GM12878 (cell line): ENCODE measurements around the gene METTL17. TPM values are rescaled to one million over a fixed set of nuclear protein-coding genes. Genes with fewer than 3 reads are reported as not detected.

ENCODE experiments used
- ATAC-seq: fragments of 200-7000 bp; cut with Tn5 transposase; 3 replicates; pipeline ENCODE4 v1.9.1; 2020; ENCODE audit warnings: mild to moderate bottlenecking, moderate library complexity
- BruUV-seq: library from RNA; stranded (reverse); fragments of 400-500 nt; replicated peaks from 2 replicates; lab custom pipeline; 2021; lab: Mats Ljungman, UMichigan
- CTCF ChIA-PET: fragments of 300-600 bp; sonication (Branson Sonifier 250); formaldehyde crosslinking; extraction: SDS; loops from one replicate; lab custom pipeline; 2021; ENCODE audit warnings: inconsistent platforms; lab: Yijun Ruan, JAX
- POLR2A ChIA-PET: fragments of 350-600 bp; formaldehyde crosslinking; extraction: SDS; loops from one replicate; lab custom pipeline; 2021; ENCODE audit warnings: inconsistent platforms; lab: Charles Lee
- RAD21 ChIA-PET: fragments of 300-600 bp; sonication (Branson Sonifier 250); formaldehyde crosslinking; loops from one replicate; lab custom pipeline; 2023; ENCODE audit warnings: antibody characterized with exemption; ENCODE audit not compliant: unreplicated experiment; lab: Charles Lee
- SMC1A ChIA-PET: fragments of 300-600 bp; sonication (Branson Sonifier 250); formaldehyde crosslinking; loops from one replicate; lab custom pipeline; 2023; ENCODE audit not compliant: unreplicated experiment, uncharacterized antibody; lab: Charles Lee
- DNase-seq: peaks from one replicate; pipeline ENCODE4 v3.0.0-alpha.2; 2011; ENCODE audit warnings: low read depth, low spot score
- FAIRE-seq: peaks from 3 replicates; lab custom pipeline; 2011; peaks lifted over from hg19 to GRCh38; lab: Jason Lieb, UNC
- H2AFZ ChIP-seq: 2 replicates; pipeline ENCODE4 v1.6.0; 2011; ENCODE audit warnings: low read depth, low read length, control low read depth; ENCODE audit not compliant: control insufficient read depth
- H3K27ac ChIP-seq: 2 replicates; pipeline ENCODE4 v1.5.1; 2011; ENCODE audit warnings: control low read depth; ENCODE audit not compliant: control insufficient read depth, insufficient read depth
- H3K27me3 ChIP-seq, 2 experiments: replicated peaks in 1 of 2; 2 replicates each; pipeline versions ENCODE4 v1.6.0 to v1.6.1; 2011; ENCODE audit warnings: low read length in 1 of 2; ENCODE audit not compliant: control insufficient read depth in 2 of 2, insufficient read depth in 2 of 2
- H3K36me3 ChIP-seq, 2 experiments: 2 replicates each; pipeline ENCODE4 v1.5.1; 2011; ENCODE audit warnings: low read length in 1 of 2; ENCODE audit not compliant: control insufficient read depth in 2 of 2, insufficient read depth in 2 of 2
- H3K4me1 ChIP-seq: 2 replicates; pipeline ENCODE4 v1.6.1; 2011; ENCODE audit warnings: mild to moderate bottlenecking, low read length, moderate library complexity, mixed read lengths; ENCODE audit not compliant: control insufficient read depth, insufficient read depth
- H3K4me2 ChIP-seq: 2 replicates; pipeline ENCODE4 v1.6.0; 2011; ENCODE audit warnings: control low read depth; ENCODE audit not compliant: control insufficient read depth, insufficient read depth
- H3K4me3 ChIP-seq: fragments of 200-600 bp; sonication (generic); 2 replicates; pipeline ENCODE4 v1.5.1; 2016
- H3K79me2 ChIP-seq: 2 replicates; pipeline ENCODE4 v1.6.0; 2011; ENCODE audit warnings: low read length; ENCODE audit not compliant: control insufficient read depth, insufficient read depth
- H3K9ac ChIP-seq: 2 replicates; pipeline ENCODE4 v1.8.0; 2011; ENCODE audit warnings: low read length, control low read depth, mixed read lengths; ENCODE audit not compliant: control insufficient read depth, insufficient read depth
- H3K9me3 ChIP-seq: replicated peaks from 3 replicates; pipeline ENCODE4 v1.5.1; 2011; ENCODE audit warnings: mild to moderate bottlenecking, low read length; ENCODE audit not compliant: control insufficient read depth, insufficient read depth
- H4K20me1 ChIP-seq: 2 replicates; pipeline ENCODE4 v1.6.0; 2011; ENCODE audit not compliant: control insufficient read depth, insufficient read depth
- CBFB ChIP-seq: IDR thresholded peaks from 2 replicates; pipeline ENCODE4 v1.6.1; 2016; ENCODE audit warnings: antibody characterized with exemption, low read depth
- EP300 ChIP-seq, 2 experiments: fragments of 150-350 bp in 1 of 2; IDR thresholded peaks; 2 replicates each; pipeline ENCODE4 v1.6.1; 2011 to 2012; ENCODE audit warnings: low read depth in 2 of 2, low read length in 2 of 2, borderline replicate concordance in 1 of 2, improper control_type of control experiment in 1 of 2, inconsistent platforms in 1 of 2; ENCODE audit not compliant: control insufficient read depth in 1 of 2
- KDM1A ChIP-seq: fragments of 200-600 bp; sonication (generic); IDR thresholded peaks from 2 replicates; pipeline ENCODE4 v1.6.1; 2016; ENCODE audit warnings: borderline replicate concordance
- KLF5 ChIP-seq: fragments of 450-650 bp; IDR thresholded peaks from 2 replicates; pipeline ENCODE4 v1.6.1; 2014; ENCODE audit warnings: mild to moderate bottlenecking; ENCODE audit not compliant: partially characterized antibody
- MXI1 ChIP-seq: fragments of 150-350 bp; IDR thresholded peaks from 2 replicates; pipeline ENCODE4 v1.6.1; 2011; ENCODE audit warnings: low read depth, mild to moderate bottlenecking, inconsistent platforms, low read length, improper control_type of control experiment
- MYC ChIP-seq: IDR thresholded peaks from 2 replicates; pipeline ENCODE4 v1.6.1; 2011; ENCODE audit warnings: mild to moderate bottlenecking, low read length, moderate library complexity, inconsistent platforms; ENCODE audit not compliant: insufficient read depth, insufficient replicate concordance, insufficient read length, severe bottlenecking
- NR2C2 ChIP-seq: IDR thresholded peaks from 2 replicates; pipeline ENCODE4 v1.6.1; 2011; ENCODE audit warnings: borderline replicate concordance, low read depth; ENCODE audit not compliant: control insufficient read depth, insufficient read length
- POLR2AphosphoS2 ChIP-seq: IDR thresholded peaks from 2 replicates; pipeline ENCODE4 v1.6.1; 2011; ENCODE audit warnings: low read depth, mild to moderate bottlenecking, low read length, improper control_type of control experiment, moderate library complexity
- WGBS: methylation state at CpG from one replicate; pipeline ENCODE4 v1.1.6; 2016; ENCODE audit warnings: low lambda C conversion rate; ENCODE audit not compliant: insufficient replicate concordance, insufficient coverage; ENCODE audit errors: missing lambda C conversion rate; 5-methylcytosine and 5-hydroxymethylcytosine counted together
- in situ Hi-C: fragments of 300-500 bp; cut with MboI; formaldehyde crosslinking; loops from 9 replicates; pipeline ENCODE4 v1.14.3; 2018; ENCODE audit warnings: mixed read lengths
- intact Hi-C: fragments of 100-400 bp; cut with micrococcal nuclease; formaldehyde crosslinking; loops from one replicate; pipeline ENCODE4 v1.14.2; 2022; ENCODE audit not compliant: unreplicated experiment
- polyA plus RNA-seq, 11 experiments: library from polyadenylated mRNA; depleted of rRNA in 4 of 11; unstranded in 6 of 11; stranded (reverse) in 5 of 11; fragments of >200 nt; fragmentation: Nextera tagmentation in 4 of 11; fragmentation: Illumina TruSeq in 1 of 11; extraction: Ambion mirVana in 4 of 11; extraction: Trizol in 1 of 11; gene quantifications; 1 replicate in 1 of 11; 2 replicates in 10 of 11; pipeline versions ENCODE4 v1.2.1 to v1.2.3, GENCODE V29; 2011 to 2016; ENCODE audit warnings: inconsistent platforms in 2 of 11, missing spikeins in 2 of 11, low read depth in 1 of 11
- total RNA-seq, 4 experiments: library from RNA; depleted of rRNA in 3 of 4; stranded (reverse); fragments of >200 nt in 3 of 4; fragmentation: Illumina TruSeq in 1 of 4; extraction: Trizol in 1 of 4; gene quantifications; 2 replicates each; pipeline versions ENCODE4 v1.2.1 to v1.2.3, GENCODE V29; 2013 to 2021
- TF ChIP-seq, protein P1 (sequence below): fragments of 450-650 bp; IDR thresholded peaks from 2 replicates; pipeline ENCODE4 v1.6.1; 2016; ENCODE audit warnings: mild to moderate bottlenecking
- TF ChIP-seq, protein P2 (sequence below): fragments of 450-650 bp; IDR thresholded peaks from 2 replicates; pipeline ENCODE4 v1.6.1; 2017; ENCODE audit warnings: mild to moderate bottlenecking
- TF ChIP-seq, protein P3 (sequence below): fragments of 450-650 bp; IDR thresholded peaks from 2 replicates; pipeline ENCODE4 v1.6.1; 2014; ENCODE audit warnings: mild to moderate bottlenecking
- TF ChIP-seq, protein P4 (sequence below): fragments of 150-350 bp; IDR thresholded peaks from 2 replicates; pipeline ENCODE4 v1.6.1; 2014; ENCODE audit warnings: mild to moderate bottlenecking, low read depth, low read length
- TF ChIP-seq, protein P5 (sequence below): fragments of 450-650 bp; IDR thresholded peaks from 2 replicates; pipeline ENCODE4 v1.6.1; 2017; ENCODE audit warnings: antibody characterized with exemption, mild to moderate bottlenecking, moderate library complexity

Gene METTL17
- total and polyA plus RNA-seq, 10 of the 15 experiments (the other 5 are each of a cell fraction or from before 2014, with no cell fraction given) = 70.4 to 130 (median 97.5) TPM

DNA sequence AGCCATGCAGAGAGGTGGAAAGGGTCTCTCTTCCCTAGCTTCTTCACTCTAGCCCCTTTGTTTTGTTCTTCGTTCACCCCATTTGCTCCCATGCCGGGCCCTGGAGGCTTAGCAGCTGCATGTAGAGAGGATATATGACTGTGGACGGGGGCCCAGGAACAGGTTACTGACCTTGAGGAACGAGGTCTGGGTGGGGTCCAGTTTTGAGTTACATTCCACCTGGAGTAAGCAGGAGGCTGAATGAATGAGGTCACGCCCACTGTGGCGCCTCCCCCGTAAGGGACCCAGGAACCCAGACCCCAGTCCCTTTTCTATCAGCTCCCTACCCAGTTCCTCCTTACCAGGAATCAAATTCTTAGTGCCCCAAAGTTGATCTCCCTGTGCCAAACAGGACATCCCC lies 28.5 kb downstream of the METTL17 start (continued):
- TF ChIP-seq, protein P1, sequence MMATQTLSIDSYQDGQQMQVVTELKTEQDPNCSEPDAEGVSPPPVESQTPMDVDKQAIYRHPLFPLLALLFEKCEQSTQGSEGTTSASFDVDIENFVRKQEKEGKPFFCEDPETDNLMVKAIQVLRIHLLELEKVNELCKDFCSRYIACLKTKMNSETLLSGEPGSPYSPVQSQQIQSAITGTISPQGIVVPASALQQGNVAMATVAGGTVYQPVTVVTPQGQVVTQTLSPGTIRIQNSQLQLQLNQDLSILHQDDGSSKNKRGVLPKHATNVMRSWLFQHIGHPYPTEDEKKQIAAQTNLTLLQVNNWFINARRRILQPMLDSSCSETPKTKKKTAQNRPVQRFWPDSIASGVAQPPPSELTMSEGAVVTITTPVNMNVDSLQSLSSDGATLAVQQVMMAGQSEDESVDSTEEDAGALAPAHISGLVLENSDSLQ = no peak
- no peak for TF ChIP-seq CBFB

DNA sequence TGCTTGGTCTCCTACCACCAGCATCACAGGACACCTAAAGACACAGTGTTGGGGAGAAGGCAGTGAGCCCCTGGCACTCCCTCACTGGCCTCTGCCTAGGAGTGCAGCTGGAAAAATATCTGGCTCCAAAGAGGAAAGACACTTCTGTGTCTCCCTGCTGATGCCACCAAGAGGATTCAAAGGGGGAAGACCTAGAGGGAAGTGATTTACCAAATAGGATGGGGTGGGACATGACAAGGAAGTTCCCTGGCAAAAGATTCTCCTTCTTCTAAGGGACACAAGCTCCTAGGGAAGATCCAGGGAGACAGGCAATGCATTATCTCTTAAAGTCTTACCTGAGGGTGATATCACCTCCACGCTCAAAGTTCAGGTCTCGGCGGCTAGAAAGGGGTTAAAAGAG lies 29.0 kb downstream of the METTL17 start:
- Histone ChIP-seq H4K20me1 (no peaks in the 10 kb centered on the region), H3K4me3 (no peak overlapping the region), H3K9me3 (no peaks in the 10 kb centered on the region), H3K36me3 (no peaks in the 10 kb centered on the region), H3K9ac (no peak overlapping the region), H3K4me1 (no peaks in the 10 kb centered on the region), H3K27ac (no peak overlapping the region), H3K27me3 (peaks cover 5 to 12% of the 10 kb centered on the region in 2 experiments), H2AFZ (no peak overlapping the region), H3K79me2 (no peaks in the 10 kb centered on the region), H3K4me2 (no peak overlapping the region)
- SMC1A ChIA-PET = interaction anchor here (1.4 to 2.2 kb wide), 2 partner anchors 21 to 87 kb away, joined by 4 to 11 read pairs; no protein-coding TSS in a partner anchor
- DNase-seq = no peak
- in situ Hi-C loops = loop anchor here (5.0 kb wide), 1 partner anchor 84 kb away; the partner anchor contains the start of gene TMEM253
- no peak for FAIRE-seq
- POLR2A ChIA-PET = no interaction called here
- RAD21 ChIA-PET = interaction anchor here (1.1 to 1.2 kb wide), 2 partner anchors 17 to 86 kb away, joined by 3 to 4 read pairs; no protein-coding TSS in a partner anchor
- BruUV-seq = no TSS peak
- WGBS = 51% methylated on average over 3 of the region's 3 CpGs
- CTCF ChIA-PET = interaction anchor here (1.3 to 10.7 kb wide), 3 partner anchors 13 to 85 kb away, joined by 3 to 253 read pairs (median 6); partner anchors contain the start of gene TMEM253
- ATAC-seq = no peak
- intact Hi-C loops = no loop called here
- TF ChIP-seq, protein P2, sequence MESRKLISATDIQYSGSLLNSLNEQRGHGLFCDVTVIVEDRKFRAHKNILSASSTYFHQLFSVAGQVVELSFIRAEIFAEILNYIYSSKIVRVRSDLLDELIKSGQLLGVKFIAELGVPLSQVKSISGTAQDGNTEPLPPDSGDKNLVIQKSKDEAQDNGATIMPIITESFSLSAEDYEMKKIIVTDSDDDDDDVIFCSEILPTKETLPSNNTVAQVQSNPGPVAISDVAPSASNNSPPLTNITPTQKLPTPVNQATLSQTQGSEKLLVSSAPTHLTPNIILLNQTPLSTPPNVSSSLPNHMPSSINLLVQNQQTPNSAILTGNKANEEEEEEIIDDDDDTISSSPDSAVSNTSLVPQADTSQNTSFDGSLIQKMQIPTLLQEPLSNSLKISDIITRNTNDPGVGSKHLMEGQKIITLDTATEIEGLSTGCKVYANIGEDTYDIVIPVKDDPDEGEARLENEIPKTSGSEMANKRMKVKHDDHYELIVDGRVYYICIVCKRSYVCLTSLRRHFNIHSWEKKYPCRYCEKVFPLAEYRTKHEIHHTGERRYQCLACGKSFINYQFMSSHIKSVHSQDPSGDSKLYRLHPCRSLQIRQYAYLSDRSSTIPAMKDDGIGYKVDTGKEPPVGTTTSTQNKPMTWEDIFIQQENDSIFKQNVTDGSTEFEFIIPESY = no peak
- TF ChIP-seq, protein P3, sequence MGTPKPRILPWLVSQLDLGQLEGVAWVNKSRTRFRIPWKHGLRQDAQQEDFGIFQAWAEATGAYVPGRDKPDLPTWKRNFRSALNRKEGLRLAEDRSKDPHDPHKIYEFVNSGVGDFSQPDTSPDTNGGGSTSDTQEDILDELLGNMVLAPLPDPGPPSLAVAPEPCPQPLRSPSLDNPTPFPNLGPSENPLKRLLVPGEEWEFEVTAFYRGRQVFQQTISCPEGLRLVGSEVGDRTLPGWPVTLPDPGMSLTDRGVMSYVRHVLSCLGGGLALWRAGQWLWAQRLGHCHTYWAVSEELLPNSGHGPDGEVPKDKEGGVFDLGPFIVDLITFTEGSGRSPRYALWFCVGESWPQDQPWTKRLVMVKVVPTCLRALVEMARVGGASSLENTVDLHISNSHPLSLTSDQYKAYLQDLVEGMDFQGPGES = no peak
- TF ChIP-seq KLF5 (no peak), NR2C2 (no peak), POLR2AphosphoS2 (no peak), MXI1 (no peak), EP300 (IDR thresholded peaks at IDR 0.05; ENCODE audit: borderline replicate concordance in 1 of 2, control insufficient read depth in 1 of 2, low read depth in 2 of 2, low read length in 2 of 2) (no peak), KDM1A (no peak), MYC (no peak)
- TF ChIP-seq, protein P4, sequence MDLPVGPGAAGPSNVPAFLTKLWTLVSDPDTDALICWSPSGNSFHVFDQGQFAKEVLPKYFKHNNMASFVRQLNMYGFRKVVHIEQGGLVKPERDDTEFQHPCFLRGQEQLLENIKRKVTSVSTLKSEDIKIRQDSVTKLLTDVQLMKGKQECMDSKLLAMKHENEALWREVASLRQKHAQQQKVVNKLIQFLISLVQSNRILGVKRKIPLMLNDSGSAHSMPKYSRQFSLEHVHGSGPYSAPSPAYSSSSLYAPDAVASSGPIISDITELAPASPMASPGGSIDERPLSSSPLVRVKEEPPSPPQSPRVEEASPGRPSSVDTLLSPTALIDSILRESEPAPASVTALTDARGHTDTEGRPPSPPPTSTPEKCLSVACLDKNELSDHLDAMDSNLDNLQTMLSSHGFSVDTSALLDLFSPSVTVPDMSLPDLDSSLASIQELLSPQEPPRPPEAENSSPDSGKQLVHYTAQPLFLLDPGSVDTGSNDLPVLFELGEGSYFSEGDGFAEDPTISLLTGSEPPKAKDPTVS = no peak
- TF ChIP-seq, protein P5, sequence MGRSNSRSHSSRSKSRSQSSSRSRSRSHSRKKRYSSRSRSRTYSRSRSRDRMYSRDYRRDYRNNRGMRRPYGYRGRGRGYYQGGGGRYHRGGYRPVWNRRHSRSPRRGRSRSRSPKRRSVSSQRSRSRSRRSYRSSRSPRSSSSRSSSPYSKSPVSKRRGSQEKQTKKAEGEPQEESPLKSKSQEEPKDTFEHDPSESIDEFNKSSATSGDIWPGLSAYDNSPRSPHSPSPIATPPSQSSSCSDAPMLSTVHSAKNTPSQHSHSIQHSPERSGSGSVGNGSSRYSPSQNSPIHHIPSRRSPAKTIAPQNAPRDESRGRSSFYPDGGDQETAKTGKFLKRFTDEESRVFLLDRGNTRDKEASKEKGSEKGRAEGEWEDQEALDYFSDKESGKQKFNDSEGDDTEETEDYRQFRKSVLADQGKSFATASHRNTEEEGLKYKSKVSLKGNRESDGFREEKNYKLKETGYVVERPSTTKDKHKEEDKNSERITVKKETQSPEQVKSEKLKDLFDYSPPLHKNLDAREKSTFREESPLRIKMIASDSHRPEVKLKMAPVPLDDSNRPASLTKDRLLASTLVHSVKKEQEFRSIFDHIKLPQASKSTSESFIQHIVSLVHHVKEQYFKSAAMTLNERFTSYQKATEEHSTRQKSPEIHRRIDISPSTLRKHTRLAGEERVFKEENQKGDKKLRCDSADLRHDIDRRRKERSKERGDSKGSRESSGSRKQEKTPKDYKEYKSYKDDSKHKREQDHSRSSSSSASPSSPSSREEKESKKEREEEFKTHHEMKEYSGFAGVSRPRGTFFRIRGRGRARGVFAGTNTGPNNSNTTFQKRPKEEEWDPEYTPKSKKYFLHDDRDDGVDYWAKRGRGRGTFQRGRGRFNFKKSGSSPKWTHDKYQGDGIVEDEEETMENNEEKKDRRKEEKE = no peak
